HEK293 (cell line): ENCODE data around the gene ZHX3.
A peak's percentile ranks its signal among the peaks of the same experiment; 100 is the strongest.

ENCODE experiments used
- CTCF ChIA-PET: fragments of 350-600 bp; formaldehyde crosslinking; extraction: SDS; loops from one replicate; lab custom pipeline; 2021; ENCODE audit warnings: antibody characterized with exemption; lab: Yijun Ruan, JAX
- POLR2A ChIA-PET: fragments of 300-600 bp; formaldehyde crosslinking; extraction: SDS; loops from one replicate; lab custom pipeline; 2020; ENCODE audit warnings: antibody characterized with exemption, inconsistent platforms; lab: Yijun Ruan, JAX
- H3K27ac ChIP-seq: fragments of 200-500 bp; sonication (Bioruptor generic); 2 replicates; pipeline ENCODE4 v1.5.1; 2014; ENCODE audit warnings: low read depth, low read length, control low read depth, inconsistent platforms; ENCODE audit errors: extremely low read depth
- H3K36me3 ChIP-seq, 2 experiments: fragments of 200-500 bp in 1 of 2; sonication (Bioruptor generic) in 1 of 2; 1 replicate in 1 of 2; 2 replicates in 1 of 2; pipeline ENCODE4 v1.5.1; 2014 to 2017; ENCODE audit warnings: inconsistent platforms in 2 of 2, low read length in 2 of 2; ENCODE audit not compliant: control insufficient read depth in 2 of 2, insufficient read depth in 1 of 2
- H3K4me1 ChIP-seq: fragments of 200-500 bp; sonication (Bioruptor generic); 2 replicates; pipeline ENCODE4 v1.5.1; 2014; ENCODE audit warnings: mild to moderate bottlenecking, low read length, inconsistent platforms; ENCODE audit not compliant: control insufficient read depth, insufficient read depth
- H3K4me3 ChIP-seq: 2 replicates; pipeline ENCODE4 v1.5.1; 2011; ENCODE audit warnings: low read depth, mild to moderate bottlenecking, control low read depth, low read length, moderate library complexity
- H3K9me3 ChIP-seq: fragments of 200-500 bp; sonication (Bioruptor generic); 2 replicates; pipeline ENCODE4 v1.5.1; 2014; ENCODE audit warnings: low read depth, low read length, inconsistent platforms; ENCODE audit not compliant: control insufficient read depth, insufficient read depth
- GLIS2 ChIP-seq: fragments of 450-650 bp; formaldehyde crosslinking; IDR thresholded peaks from 2 replicates; pipeline ENCODE4 v1.5.1; 2016; ENCODE audit warnings: missing biosample characterization, missing genetic modification characterization
- HOXC10 ChIP-seq: sonication (generic); formaldehyde crosslinking; IDR thresholded peaks from 2 replicates; pipeline ENCODE4 v1.8.1; 2023; ENCODE audit warnings: mild to moderate bottlenecking, missing genetic modification reagents
- KLF1 ChIP-seq: fragments of 450-650 bp; formaldehyde crosslinking; IDR thresholded peaks from 2 replicates; pipeline ENCODE4 v1.5.1; 2016; ENCODE audit warnings: missing biosample characterization, missing genetic modification characterization
- KLF10 ChIP-seq: fragments of 450-650 bp; IDR thresholded peaks from 2 replicates; pipeline ENCODE4 v1.5.1; 2018; ENCODE audit warnings: missing biosample characterization, mild to moderate bottlenecking, missing genetic modification characterization
- ZNF335 ChIP-seq: fragments of 450-650 bp; formaldehyde crosslinking; conservative IDR thresholded peaks from 2 replicates; pipeline ENCODE4 v1.5.1; 2016; ENCODE audit warnings: missing biosample characterization, missing genetic modification characterization
- ZNF391 ChIP-seq: fragments of 450-650 bp; formaldehyde crosslinking; IDR thresholded peaks from 2 replicates; pipeline ENCODE4 v1.5.1; 2016; ENCODE audit warnings: low read depth, missing biosample characterization, missing genetic modification characterization, borderline replicate concordance
- ZNF510 ChIP-seq: fragments of 450-650 bp; formaldehyde crosslinking; IDR thresholded peaks from 2 replicates; pipeline ENCODE4 v1.5.1; 2018; ENCODE audit warnings: mild to moderate bottlenecking, missing genetic modification characterization, missing biosample characterization; ENCODE audit not compliant: insufficient replicate concordance
- ZNF561 ChIP-seq: fragments of 450-650 bp; IDR thresholded peaks from 2 replicates; pipeline ENCODE4 v1.5.1; 2018; ENCODE audit warnings: missing biosample characterization, missing genetic modification characterization, borderline replicate concordance
- ZNF626 ChIP-seq: fragments of 450-650 bp; sonication (Bioruptor Pico); formaldehyde crosslinking; IDR thresholded peaks from 2 replicates; pipeline ENCODE4 v1.5.1; 2018; ENCODE audit warnings: missing biosample characterization, missing genetic modification characterization, inconsistent platforms
- ZNF707 ChIP-seq: fragments of 450-650 bp; formaldehyde crosslinking; IDR thresholded peaks from 2 replicates; pipeline ENCODE4 v1.5.1; 2016; ENCODE audit warnings: missing biosample characterization, missing genetic modification characterization
- TF ChIP-seq, protein P1 (sequence below): fragments of 450-650 bp; formaldehyde crosslinking; IDR thresholded peaks from 2 replicates; pipeline ENCODE4 v1.5.1; 2016; ENCODE audit warnings: missing biosample characterization, missing genetic modification characterization
- TF ChIP-seq, protein P2 (sequence below): fragments of 450-650 bp; formaldehyde crosslinking; IDR thresholded peaks from 2 replicates; pipeline ENCODE4 v1.5.1; 2016; ENCODE audit warnings: missing biosample characterization, missing genetic modification characterization
- TF ChIP-seq, protein P3 (sequence below): fragments of 450-650 bp; formaldehyde crosslinking; optimal IDR thresholded peaks from 2 replicates; pipeline ENCODE3; 2016; ENCODE audit warnings: missing biosample characterization, mild to moderate bottlenecking, missing genetic modification characterization
- TF ChIP-seq, protein P4 (sequence below): fragments of 450-650 bp; formaldehyde crosslinking; IDR thresholded peaks from 2 replicates; pipeline ENCODE4 v1.5.1; 2016; ENCODE audit warnings: missing biosample characterization, missing genetic modification characterization, low read depth

Gene ZHX3

DNA sequence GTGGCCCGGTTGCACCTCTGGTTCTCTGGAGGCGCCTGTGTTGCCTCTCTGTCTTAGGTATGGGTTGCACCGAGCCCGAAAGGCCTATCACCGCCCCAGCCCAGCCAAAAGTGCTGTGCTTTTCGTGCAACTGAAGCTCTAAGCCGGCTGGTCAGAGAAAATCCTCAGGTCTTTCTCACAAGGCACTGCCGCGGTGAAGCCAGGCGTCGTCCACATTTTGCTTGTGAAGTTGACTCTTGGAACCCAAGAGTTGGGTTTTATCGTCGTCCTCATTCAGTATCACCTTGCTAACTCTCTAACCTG lies 49.8 kb upstream of the ZHX3 start:
- CTCF ChIA-PET: interaction anchor here (0.5 kb wide), 1 partner anchor 11 kb away, joined by 3 read pairs; no protein-coding TSS in a partner anchor
- Histone ChIP-seq H3K36me3 (peaks cover 0 to 21% of the 10 kb centered on the region in 2 experiments; a peak in 1 of 3 replicates), H3K9me3 (no peaks in the 10 kb centered on the region), H3K27ac (no peak overlapping the region), H3K4me3 (no peak overlapping the region), H3K4me1 (no peaks in the 10 kb centered on the region)
- TF ChIP-seq KLF1 (tag by site-specific recombination) (no peak), ZNF391 (tag by site-specific recombination) (no peak)
- TF ChIP-seq, protein P1, sequence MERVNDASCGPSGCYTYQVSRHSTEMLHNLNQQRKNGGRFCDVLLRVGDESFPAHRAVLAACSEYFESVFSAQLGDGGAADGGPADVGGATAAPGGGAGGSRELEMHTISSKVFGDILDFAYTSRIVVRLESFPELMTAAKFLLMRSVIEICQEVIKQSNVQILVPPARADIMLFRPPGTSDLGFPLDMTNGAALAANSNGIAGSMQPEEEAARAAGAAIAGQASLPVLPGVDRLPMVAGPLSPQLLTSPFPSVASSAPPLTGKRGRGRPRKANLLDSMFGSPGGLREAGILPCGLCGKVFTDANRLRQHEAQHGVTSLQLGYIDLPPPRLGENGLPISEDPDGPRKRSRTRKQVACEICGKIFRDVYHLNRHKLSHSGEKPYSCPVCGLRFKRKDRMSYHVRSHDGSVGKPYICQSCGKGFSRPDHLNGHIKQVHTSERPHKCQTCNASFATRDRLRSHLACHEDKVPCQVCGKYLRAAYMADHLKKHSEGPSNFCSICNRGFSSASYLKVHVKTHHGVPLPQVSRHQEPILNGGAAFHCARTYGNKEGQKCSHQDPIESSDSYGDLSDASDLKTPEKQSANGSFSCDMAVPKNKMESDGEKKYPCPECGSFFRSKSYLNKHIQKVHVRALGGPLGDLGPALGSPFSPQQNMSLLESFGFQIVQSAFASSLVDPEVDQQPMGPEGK (tag by site-specific recombination): no peak
- TF ChIP-seq, all 188 proteins: peak for 0
- POLR2A ChIA-PET: no interaction called here

DNA sequence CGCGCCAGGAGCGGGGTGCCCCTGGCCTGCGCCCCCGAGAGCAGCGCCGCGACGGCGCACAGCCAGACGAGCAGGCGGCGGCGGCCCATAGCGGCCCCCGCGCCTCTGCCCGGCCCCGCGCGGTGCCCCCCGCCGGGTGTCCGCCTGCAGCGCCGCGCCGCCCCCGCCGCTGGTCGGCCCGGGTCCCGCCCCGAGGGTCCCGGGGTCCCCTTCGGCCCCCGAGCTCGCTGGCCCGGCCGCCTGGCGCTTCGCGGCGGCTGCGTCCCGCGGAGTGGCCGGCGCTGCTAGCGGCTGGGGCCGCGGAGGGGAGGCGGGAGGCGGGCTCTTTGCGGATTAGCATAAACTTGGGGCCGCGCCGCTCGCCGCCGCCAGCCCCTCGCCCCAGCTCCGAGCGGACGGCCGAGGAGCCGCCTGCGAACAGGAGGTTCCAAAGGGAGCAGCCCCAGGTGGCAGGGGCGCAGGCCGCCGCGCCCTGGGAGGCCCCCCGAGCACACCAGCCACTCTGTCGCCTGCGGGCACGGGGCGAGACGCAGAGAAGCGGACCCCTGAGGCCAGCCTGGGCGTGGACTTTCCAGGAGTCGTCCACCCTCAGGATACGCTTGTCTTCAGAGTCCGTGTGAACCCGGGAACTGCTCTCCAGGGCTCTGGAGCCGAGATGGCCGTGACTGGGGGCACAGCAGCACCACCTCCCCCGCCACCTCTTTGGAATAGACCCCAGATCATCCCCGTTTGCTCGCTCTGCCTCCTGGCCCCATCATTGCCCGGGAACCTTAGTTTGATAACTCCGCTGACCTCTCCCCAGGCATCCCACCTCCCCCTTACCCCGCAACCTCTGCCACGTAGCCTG lies 49.2 kb upstream of the ZHX3 start, which contains the start of gene EMILIN3:
Gene EMILIN3, minus strand, starts transcription at position 273 of the 847 bp plus-strand sequence. Its CDS starts 184 bp downstream, at position 89.
- Histone ChIP-seq H3K9me3 (no peaks in the 10 kb centered on the region), H3K4me1 (no peaks in the 10 kb centered on the region), H3K36me3 (peaks cover 0 to 26% of the 10 kb centered on the region in 2 experiments; a peak in 1 of 3 replicates), H3K27ac (peak within 1 kb of the TSS; percentile 64; the same call in 1 of the 2 replicates), H3K4me3 (peak within 1 kb of the TSS; percentile 22)
- CTCF ChIA-PET: interaction anchor here (0.5 to 1.7 kb wide), 3 partner anchors 12 to 233 kb away, joined by 3 to 6 read pairs (median 3); no protein-coding TSS in a partner anchor
- POLR2A ChIA-PET: interaction anchor here (0.5 kb wide), 1 partner anchor 27 kb away, joined by 4 read pairs; no protein-coding TSS in a partner anchor
- TF ChIP-seq HOXC10 (CRISPR knock-in tag): no peak
- peak; percentile 67 for TF ChIP-seq ZNF335 (tag by site-specific recombination)
- TF ChIP-seq KLF10 (tag by site-specific recombination): no peak
- TF ChIP-seq GLIS2: peak; percentile 22; the same call in 1 of the 2 replicates
- 0 out of 2 replicates have a peak, but pooled peaks have one; percentile 25 for TF ChIP-seq ZNF561 (tag by site-specific recombination)
- TF ChIP-seq ZNF391 (tag by site-specific recombination): no peak
- TF ChIP-seq, protein P2, sequence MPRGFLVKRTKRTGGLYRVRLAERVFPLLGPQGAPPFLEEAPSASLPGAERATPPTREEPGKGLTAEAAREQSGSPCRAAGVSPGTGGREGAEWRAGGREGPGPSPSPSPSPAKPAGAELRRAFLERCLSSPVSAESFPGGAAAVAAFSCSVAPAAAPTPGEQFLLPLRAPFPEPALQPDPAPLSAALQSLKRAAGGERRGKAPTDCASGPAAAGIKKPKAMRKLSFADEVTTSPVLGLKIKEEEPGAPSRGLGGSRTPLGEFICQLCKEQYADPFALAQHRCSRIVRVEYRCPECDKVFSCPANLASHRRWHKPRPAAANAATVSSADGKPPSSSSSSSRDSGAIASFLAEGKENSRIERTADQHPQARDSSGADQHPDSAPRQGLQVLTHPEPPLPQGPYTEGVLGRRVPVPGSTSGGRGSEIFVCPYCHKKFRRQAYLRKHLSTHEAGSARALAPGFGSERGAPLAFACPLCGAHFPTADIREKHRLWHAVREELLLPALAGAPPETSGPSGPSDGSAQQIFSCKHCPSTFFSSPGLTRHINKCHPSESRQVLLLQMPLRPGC (tag by site-specific recombination): no peak
- no peak for TF ChIP-seq ZNF707 (tag by site-specific recombination)
- no peak for TF ChIP-seq ZNF510 (tag by site-specific recombination)
- TF ChIP-seq, protein P3, sequence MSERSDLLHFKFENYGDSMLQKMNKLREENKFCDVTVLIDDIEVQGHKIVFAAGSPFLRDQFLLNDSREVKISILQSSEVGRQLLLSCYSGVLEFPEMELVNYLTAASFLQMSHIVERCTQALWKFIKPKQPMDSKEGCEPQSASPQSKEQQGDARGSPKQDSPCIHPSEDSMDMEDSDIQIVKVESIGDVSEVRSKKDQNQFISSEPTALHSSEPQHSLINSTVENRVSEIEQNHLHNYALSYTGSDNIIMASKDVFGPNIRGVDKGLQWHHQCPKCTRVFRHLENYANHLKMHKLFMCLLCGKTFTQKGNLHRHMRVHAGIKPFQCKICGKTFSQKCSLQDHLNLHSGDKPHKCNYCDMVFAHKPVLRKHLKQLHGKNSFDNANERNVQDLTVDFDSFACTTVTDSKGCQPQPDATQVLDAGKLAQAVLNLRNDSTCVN (tag by site-specific recombination): peak; percentile 53
- TF ChIP-seq, protein P4, sequence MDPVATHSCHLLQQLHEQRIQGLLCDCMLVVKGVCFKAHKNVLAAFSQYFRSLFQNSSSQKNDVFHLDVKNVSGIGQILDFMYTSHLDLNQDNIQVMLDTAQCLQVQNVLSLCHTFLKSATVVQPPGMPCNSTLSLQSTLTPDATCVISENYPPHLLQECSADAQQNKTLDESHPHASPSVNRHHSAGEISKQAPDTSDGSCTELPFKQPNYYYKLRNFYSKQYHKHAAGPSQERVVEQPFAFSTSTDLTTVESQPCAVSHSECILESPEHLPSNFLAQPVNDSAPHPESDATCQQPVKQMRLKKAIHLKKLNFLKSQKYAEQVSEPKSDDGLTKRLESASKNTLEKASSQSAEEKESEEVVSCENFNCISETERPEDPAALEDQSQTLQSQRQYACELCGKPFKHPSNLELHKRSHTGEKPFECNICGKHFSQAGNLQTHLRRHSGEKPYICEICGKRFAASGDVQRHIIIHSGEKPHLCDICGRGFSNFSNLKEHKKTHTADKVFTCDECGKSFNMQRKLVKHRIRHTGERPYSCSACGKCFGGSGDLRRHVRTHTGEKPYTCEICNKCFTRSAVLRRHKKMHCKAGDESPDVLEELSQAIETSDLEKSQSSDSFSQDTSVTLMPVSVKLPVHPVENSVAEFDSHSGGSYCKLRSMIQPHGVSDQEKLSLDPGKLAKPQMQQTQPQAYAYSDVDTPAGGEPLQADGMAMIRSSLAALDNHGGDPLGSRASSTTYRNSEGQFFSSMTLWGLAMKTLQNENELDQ: no peak
- TF ChIP-seq ZNF626: no peak
